ENCODE measurements around the gene GTF3C1.
"Not testable (repeated sequence)": the region's sequence is repeated elsewhere in the genome, so short reads cannot be mapped to it uniquely, and the experiment has no call there.

Gene GTF3C1, protein sequence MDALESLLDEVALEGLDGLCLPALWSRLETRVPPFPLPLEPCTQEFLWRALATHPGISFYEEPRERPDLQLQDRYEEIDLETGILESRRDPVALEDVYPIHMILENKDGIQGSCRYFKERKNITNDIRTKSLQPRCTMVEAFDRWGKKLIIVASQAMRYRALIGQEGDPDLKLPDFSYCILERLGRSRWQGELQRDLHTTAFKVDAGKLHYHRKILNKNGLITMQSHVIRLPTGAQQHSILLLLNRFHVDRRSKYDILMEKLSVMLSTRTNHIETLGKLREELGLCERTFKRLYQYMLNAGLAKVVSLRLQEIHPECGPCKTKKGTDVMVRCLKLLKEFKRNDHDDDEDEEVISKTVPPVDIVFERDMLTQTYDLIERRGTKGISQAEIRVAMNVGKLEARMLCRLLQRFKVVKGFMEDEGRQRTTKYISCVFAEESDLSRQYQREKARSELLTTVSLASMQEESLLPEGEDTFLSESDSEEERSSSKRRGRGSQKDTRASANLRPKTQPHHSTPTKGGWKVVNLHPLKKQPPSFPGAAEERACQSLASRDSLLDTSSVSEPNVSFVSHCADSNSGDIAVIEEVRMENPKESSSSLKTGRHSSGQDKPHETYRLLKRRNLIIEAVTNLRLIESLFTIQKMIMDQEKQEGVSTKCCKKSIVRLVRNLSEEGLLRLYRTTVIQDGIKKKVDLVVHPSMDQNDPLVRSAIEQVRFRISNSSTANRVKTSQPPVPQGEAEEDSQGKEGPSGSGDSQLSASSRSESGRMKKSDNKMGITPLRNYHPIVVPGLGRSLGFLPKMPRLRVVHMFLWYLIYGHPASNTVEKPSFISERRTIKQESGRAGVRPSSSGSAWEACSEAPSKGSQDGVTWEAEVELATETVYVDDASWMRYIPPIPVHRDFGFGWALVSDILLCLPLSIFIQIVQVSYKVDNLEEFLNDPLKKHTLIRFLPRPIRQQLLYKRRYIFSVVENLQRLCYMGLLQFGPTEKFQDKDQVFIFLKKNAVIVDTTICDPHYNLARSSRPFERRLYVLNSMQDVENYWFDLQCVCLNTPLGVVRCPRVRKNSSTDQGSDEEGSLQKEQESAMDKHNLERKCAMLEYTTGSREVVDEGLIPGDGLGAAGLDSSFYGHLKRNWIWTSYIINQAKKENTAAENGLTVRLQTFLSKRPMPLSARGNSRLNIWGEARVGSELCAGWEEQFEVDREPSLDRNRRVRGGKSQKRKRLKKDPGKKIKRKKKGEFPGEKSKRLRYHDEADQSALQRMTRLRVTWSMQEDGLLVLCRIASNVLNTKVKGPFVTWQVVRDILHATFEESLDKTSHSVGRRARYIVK (N-terminal part only)

DNA sequence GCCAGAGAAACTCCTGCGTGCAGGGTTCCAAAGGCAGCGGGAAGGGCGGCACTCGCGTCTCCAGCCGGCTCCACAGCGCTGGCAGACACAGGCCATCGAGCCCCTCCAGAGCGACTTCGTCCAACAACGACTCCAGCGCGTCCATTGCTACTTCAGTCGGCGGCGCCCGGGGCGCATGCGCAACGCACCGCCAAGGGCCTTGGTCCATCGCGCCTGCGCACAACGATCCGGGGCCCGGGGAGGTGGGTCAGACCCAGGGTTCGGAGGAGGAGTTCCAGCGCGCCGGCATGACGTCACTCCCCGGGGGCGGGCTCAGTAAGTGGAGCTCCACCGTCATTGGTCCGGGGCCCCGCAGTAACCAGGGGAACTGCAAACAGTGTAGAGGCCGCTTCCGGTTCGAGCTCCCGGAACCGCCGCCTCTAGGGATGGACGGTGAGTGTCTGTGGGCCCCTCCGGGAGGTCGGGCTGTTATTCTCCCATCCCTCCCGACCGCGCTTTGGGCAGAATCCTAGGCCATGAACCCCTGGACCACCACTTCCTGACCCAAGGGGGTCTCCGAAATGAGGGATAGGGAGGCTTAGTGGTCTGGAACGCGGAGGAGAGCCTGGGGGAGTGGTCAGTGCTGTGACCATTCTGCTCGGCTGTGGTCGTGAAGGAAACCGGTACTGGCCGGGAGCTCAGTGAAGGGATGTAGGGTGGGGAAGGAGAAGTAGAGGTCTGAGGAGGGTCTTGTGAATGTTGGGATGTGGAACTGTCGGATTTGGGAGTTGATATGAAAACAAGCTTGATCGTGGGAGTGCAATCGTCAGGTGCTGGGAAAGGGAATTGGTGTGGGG lies at the start of gene GTF3C1, which contains the start of gene KATNIP:
Gene GTF3C1, minus strand, starts transcription at position 168 of the 836 bp plus-strand sequence. Its CDS starts 23 bp downstream, at position 145.
Gene KATNIP, plus strand, starts transcription at position 399 of the 836 bp plus-strand sequence. Its CDS starts 27 bp downstream, at position 426.
- peak; percentile 98 for DNase-seq

GRCh38 chr16:27598931-27599565 lies 49.3 kb upstream of the GTF3C1 start:
- DNase-seq: no peak

DNA sequence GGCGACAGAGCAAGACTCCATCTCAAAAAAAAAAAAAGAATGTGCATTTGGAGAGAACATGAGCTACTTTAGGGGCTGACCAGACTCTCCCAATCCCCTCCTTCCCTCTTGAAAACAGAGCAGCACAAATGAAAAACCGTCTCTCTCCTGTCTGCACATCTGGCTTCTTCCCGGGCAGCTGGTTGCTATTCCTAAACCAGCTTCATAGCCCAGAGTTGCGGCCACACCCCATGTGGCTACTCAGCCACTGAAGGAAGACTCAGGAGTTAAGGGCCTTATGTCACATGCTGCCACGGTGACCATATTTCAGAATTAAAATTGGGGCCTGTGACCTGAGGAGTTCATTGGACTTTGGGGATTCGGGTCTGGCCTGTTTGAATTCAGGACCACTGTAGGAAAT lies 48.5 kb upstream of the GTF3C1 start:
- no peak for DNase-seq

DNA sequence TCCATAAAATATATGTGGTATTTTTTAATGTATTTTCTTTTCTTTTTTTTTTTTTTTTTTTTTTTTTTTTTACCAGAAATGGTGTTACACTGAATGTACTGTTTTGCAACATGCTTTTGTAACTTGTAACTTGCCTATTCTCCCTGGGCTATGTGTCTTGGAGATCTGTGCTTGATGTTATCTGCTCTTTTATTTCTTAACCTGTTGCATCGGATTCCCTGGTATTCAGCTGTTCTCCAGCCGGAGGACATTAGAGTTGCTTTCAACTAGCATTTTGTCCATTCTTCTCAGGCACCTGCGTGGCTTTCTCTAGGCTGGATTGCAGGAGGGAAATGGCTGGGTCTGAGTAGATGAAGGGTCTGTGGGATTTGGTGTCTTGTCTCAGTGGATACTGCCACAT lies 47.6 kb upstream of the GTF3C1 start:
- no peak for DNase-seq

GRCh38 chr16:27596411-27596810 lies 46.7 kb upstream of the GTF3C1 start:
- no peak for DNase-seq

- no peak for DNase-seq
Measured at GRCh38 chr16:27595993-27596392, 46.3 kb upstream of the GTF3C1 start.

DNA sequence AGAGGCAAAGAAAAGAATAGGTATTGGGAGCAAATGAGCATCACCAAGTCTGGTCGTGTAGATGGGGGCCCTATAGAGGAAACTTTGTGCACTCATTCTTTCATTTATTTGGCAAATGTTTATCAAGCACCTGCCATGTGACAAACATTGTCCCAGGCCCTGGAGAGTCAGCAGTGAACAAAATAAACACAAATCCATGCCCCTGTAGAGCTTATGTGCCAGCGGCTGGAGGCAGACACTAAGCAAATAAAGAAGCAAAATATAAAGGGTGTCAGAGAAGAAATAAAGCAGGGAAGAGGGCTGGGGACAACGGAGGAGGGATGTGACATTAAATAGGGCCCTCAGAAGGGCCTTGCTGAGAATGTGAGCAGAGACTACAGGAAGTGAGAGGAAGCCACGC lies 45.8 kb upstream of the GTF3C1 start:
- DNase-seq: no peak

DNA sequence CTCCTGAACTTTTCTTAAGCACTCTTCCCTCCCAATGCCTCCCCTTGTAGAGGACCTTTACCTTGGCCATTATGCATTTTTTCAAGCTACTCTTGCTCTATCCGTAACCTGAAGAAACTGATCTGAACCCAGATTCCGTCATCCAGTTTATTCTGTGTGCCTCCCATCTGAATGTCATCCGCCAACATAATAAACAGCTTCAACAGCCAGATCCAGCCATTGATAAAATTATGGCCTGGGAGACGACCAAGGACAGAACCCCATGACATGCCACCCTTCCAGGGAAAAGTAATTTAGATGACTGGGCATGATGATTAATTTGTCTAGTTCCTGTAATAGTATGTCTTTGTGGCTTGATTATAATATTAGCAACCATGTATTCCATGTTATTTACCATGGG lies 42.1 kb upstream of the GTF3C1 start:
- DNase-seq: no peak

DNA sequence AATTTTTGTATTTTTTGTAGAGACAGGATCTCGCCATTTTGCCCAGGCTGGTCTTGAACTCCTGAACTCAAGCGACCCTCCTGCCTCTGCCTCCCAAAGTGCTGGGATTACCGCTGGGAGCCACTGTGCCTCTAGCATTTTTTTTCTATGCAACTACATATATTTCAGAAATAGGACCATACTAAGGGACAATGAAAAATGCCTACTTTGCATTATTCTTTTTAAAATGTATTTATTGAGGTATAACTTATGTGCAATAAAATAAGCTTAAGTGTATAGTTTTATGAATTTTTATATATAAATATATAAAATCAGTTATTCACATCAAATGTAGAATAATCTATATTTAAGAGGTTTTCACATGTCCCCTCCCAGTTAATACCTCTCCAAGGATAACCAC lies 38.3 kb upstream of the GTF3C1 start:
- no peak for DNase-seq

- no peak for DNase-seq
Measured at GRCh38 chr16:27586711-27587110, 37.0 kb upstream of the GTF3C1 start.

GRCh38 chr16:27585200-27585599 lies 35.5 kb upstream of the GTF3C1 start:
- no peak for DNase-seq

- DNase-seq: no peak
Measured at GRCh38 chr16:27583634-27584033, 33.9 kb upstream of the GTF3C1 start.

DNA sequence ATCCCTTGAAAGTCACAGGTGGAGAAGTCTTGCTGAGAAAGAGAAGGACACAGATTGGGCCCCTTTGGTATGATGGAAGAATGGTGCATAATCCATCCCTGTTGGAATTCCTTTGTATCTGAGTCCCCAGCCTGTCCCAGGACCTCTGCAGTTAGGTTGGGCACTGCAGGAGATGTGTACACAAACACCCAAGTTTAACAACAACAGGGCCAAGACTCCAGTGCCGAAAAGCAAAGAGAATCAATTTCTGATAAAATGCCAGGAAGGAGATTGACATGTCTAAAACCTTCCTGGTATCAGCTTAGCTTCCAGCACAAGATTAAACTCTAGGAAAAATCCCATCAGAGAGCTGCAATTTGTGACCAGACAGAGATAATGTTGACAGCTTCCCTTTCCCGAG lies 33.2 kb upstream of the GTF3C1 start:
- no peak for DNase-seq

- peak; percentile 6 for DNase-seq
Measured at GRCh38 chr16:27579087-27579980, 29.6 kb upstream of the GTF3C1 start.

DNA sequence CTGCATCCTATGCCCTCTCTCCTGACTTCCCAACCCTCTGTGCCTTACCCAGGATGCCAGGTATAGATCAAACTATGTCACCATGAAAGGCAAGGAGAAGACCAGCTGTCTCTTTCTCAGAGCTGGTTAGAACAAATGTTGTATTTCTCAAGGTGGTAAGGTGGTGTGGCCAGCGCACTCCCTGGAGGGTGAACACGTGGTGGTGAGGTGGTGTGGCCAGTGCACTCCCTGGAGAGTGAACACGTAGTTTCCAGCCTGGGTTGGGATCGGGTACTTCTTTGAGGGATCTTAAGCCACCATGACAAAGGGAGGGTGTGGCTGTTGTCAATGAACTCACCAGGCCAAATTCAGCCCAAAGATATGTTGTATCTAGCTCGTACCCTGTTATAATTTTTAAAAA lies 27.0 kb upstream of the GTF3C1 start:
- DNase-seq: no peak

DNA sequence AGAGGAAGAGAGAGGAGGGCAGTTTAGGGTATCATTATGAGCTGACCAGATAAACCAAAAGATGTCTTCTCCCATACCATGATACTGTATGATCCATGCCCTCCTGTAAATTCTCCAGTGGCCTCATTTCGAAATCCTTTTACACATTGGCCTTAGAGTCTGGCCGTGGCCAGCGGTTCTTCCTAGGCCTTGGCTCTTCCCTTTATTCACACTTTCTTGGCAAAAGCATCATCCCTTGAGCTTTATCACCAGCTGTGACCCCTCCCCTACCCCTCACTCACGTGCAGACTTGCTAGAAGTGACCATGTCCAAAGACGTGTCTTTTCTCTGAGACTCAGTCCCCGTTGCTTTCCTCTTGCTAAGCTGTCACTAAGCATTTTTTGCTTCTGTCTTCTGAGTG lies 23.0 kb upstream of the GTF3C1 start:
- no peak for DNase-seq

DNA sequence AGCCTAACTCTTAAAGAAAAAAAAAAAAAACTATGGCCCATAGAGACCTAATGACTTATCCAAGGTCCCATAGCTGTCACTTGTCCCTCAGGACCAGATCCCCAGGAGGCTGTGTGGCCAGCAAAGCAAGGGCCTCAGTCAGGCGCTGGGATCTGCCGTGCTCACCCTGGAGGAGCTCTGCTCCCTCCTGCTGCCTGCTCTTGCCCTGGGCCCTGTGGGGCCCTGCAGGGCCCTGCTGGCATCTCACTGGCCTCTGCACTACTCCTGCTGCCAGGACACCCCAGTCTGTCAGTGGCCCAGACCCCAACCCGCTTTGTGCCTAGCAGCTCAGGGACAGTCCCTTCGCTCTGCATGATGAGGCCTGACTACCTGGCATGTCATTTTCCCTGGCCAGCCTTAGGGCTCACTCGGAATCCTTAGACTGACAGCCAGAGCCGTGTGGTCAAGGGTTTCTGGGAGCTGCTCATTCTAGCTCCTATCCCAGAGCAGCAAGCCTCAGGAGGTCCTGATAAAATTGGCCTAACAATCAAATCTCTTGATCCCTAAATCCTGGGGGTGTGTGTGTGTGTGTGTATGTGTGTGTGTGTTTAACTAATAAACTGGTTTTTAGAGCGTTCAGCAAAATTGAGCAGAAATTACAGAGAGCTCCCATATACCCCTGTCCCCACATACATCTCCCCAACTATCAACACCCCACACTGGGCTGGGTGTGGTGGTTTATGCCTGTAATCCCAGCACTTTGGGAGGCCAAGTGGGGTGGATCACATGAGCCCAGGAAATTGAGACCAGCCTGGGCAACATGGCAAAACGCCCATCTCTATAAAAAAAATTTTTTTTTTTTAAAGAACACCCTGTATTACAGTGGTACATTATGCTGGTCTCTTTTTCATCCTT lies 22.0 kb upstream of the GTF3C1 start:
- no peak for DNase-seq

GRCh38 chr16:27570986-27571385 lies 21.3 kb upstream of the GTF3C1 start:
- not testable (repeated sequence) for DNase-seq

DNA sequence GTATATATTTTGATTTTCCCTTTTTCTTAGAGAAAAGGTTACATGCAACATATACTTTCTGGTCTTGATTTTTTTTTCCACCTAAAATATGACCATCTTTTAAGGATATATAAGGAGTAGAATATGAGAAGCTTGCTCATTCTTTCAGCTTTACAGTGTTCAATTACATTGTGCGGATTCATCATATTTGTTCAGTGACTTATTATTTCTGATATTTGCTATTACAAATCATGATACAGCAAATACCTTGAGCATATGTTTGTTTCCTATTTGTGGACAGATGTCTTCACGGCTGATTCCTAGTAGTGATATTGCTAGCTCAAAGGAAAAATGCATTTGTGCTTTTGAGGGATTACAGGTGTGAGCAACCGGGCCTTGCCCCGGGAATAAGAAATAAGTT lies 18.4 kb upstream of the GTF3C1 start:
- DNase-seq: no peak

All from EL (cell line).